ENCODE measurements around the gene FABP6.

Gene FABP6

GRCh38 chr5:160286947-160287346 lies 57.6 kb downstream of the FABP6 start:
- Histone ChIP-seq H3K4me3 (ENCODE audit: low read length in 2 of 2) (no peak overlapping the region), H3K36me3 (ENCODE audit: control insufficient read depth in 2 of 2, insufficient read depth in 2 of 2, low read length in 2 of 2) (no peaks in the 10 kb centered on the region), H3K27me3 (ENCODE audit: control insufficient read depth in 2 of 2, insufficient read depth in 2 of 2, low read length in 2 of 2) (no peaks in the 10 kb centered on the region), H3K4me1 (ENCODE audit: control insufficient read depth in 2 of 2, insufficient read depth in 2 of 2, low read length in 2 of 2) (peaks cover 15 to 26% of the 10 kb centered on the region in 2 donors), H3K9me3 (ENCODE audit: control insufficient read depth in 2 of 2, low read length in 2 of 2) (no peaks in the 10 kb centered on the region), H3K9ac (ENCODE audit: low read depth in 1 of 2, low read length in 2 of 2) (no peak overlapping the region), H3K27ac (ENCODE audit: low read depth in 2 of 2, low read length in 2 of 2) (peak overlapping the region in 1 of 2 donors; percentile 58)

GRCh38 chr5:160287378-160288051 lies 58.2 kb downstream of the FABP6 start:
- no peaks in the 10 kb centered on the region for H3K27me3 ChIP-seq (ENCODE audit: control insufficient read depth in 2 of 2, insufficient read depth in 2 of 2, low read length in 2 of 2)
- H3K36me3 ChIP-seq (ENCODE audit: control insufficient read depth in 2 of 2, insufficient read depth in 2 of 2, low read length in 2 of 2) = no peaks in the 10 kb centered on the region
- no peak overlapping the region for H3K4me3 ChIP-seq (ENCODE audit: low read length in 2 of 2)
- H3K27ac ChIP-seq (ENCODE audit: low read depth in 2 of 2, low read length in 2 of 2) = peak overlapping the region; percentile 52 to 58
- no peaks in the 10 kb centered on the region for H3K9me3 ChIP-seq (ENCODE audit: control insufficient read depth in 2 of 2, low read length in 2 of 2)
- H3K9ac ChIP-seq (ENCODE audit: low read depth in 1 of 2, low read length in 2 of 2) = peak overlapping the region in 1 of 2 donors; percentile 13
- H3K4me1 ChIP-seq (ENCODE audit: control insufficient read depth in 2 of 2, insufficient read depth in 2 of 2, low read length in 2 of 2) = peaks cover 15 to 26% of the 10 kb centered on the region in 2 donors

Measured in mucosa of rectum (tissue), 2 donors.